Measurements from ENCODE around the gene ENC1.

- TF ChIP-seq CTCF (conservative IDR thresholded peaks at IDR 0.05; ENCODE audit: low read length) (no peak), EZH2phosphoT487 (IDR thresholded peaks at IDR 0.05; ENCODE audit: borderline replicate concordance, low read depth, low read length) (no peak)
Observed at GRCh38 chr5:74685979-74686631, 45.6 kb upstream of the ENC1 start.
